Cardiac muscle cell (in vitro differentiated cells and primary cell): ENCODE measurements around the gene KIAA1586. TPM values are rescaled to one million over a fixed set of nuclear protein-coding genes. Genes with fewer than 3 reads are reported as not detected.
"Not testable (repeated sequence)": the region's sequence is repeated elsewhere in the genome, so short reads cannot be mapped to it uniquely, and the experiment has no call there.

ENCODE experiments used
- DNase-seq, 2 donors: peaks; one replicate each; pipeline versions ENCODE4 v3.0.0 to v3.0.0-alpha.2; 2010 to 2017; ENCODE audit warnings: low read depth in 1 of 2, low spot score in 1 of 2
- H3K27ac ChIP-seq: fragments of 200-600 bp; sonication (generic); 2 replicates; pipeline ENCODE4 v1.5.1; 2016
- H3K27me3 ChIP-seq: fragments of 200-600 bp; sonication (generic); 2 replicates; pipeline ENCODE4 v1.6.0; 2016; ENCODE audit warnings: control low read depth
- H3K36me3 ChIP-seq: fragments of 200-600 bp; sonication (generic); 2 replicates; pipeline ENCODE4 v1.5.1; 2016; ENCODE audit warnings: control low read depth
- H3K4me1 ChIP-seq: fragments of 200-600 bp; sonication (generic); 2 replicates; pipeline ENCODE4 v1.8.1; 2017; ENCODE audit warnings: low read depth, mild to moderate bottlenecking, mixed run types
- H3K4me3 ChIP-seq: fragments of 200-600 bp; sonication (generic); 2 replicates; pipeline ENCODE4 v1.5.1; 2016; ENCODE audit warnings: mild to moderate bottlenecking
- H3K9me3 ChIP-seq: fragments of 200-600 bp; sonication (generic); 2 replicates; pipeline ENCODE4 v1.5.1; 2017; ENCODE audit warnings: low read depth, mild to moderate bottlenecking, control low read depth
- polyA plus RNA-seq: library from polyadenylated mRNA; unstranded; fragments of >200 nt; fragmentation: Nextera tagmentation; extraction: Ambion mirVana; gene quantifications from 2 replicates; pipeline ENCODE4 v1.2.1, GENCODE V29; 2016
- total RNA-seq: library from RNA; depleted of rRNA; stranded (reverse); fragments of >200 nt; gene quantifications from 2 replicates; pipeline ENCODE4 v1.2.3, GENCODE V29; 2016
- TF ChIP-seq, protein P1 (sequence below): IDR thresholded peaks from 2 replicates; pipeline ENCODE4 v1.5.1; 2012; ENCODE audit warnings: low read depth, mild to moderate bottlenecking, low read length

KIAA1586 gene
- total and polyA plus RNA-seq, 2 experiments from 2014 or later, result 15.9 to 16.6 TPM

DNA sequence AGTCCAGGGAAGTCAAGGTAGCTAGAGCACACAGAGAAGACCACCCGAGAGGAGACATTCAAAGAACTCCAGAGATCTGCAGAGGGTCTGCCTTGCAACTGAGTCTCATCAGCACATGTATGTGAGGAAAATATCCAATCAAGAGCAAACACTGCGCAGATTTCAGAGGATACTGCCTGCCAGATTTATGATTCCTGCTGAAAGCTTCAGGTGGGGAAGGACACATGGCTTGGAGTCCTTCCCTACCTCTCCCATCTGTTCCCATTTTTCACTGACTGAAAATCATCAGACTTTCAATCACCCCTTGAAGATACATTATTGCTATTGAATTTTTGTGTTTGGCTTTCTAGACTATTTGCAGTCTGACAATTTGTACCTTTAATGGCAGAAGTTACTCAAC lies 7.6 kb upstream of the KIAA1586 start:
- Histone ChIP-seq H3K27ac (no peak overlapping the region), H3K27me3 (no peaks in the 10 kb centered on the region), H3K9me3 (no peaks in the 10 kb centered on the region), H3K4me3 (no peak overlapping the region), H3K4me1 (no peaks in the 10 kb centered on the region), H3K36me3 (no peaks in the 10 kb centered on the region)
- no peak for DNase-seq
- TF ChIP-seq, protein P1, sequence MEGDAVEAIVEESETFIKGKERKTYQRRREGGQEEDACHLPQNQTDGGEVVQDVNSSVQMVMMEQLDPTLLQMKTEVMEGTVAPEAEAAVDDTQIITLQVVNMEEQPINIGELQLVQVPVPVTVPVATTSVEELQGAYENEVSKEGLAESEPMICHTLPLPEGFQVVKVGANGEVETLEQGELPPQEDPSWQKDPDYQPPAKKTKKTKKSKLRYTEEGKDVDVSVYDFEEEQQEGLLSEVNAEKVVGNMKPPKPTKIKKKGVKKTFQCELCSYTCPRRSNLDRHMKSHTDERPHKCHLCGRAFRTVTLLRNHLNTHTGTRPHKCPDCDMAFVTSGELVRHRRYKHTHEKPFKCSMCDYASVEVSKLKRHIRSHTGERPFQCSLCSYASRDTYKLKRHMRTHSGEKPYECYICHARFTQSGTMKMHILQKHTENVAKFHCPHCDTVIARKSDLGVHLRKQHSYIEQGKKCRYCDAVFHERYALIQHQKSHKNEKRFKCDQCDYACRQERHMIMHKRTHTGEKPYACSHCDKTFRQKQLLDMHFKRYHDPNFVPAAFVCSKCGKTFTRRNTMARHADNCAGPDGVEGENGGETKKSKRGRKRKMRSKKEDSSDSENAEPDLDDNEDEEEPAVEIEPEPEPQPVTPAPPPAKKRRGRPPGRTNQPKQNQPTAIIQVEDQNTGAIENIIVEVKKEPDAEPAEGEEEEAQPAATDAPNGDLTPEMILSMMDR, result no peak

DNA sequence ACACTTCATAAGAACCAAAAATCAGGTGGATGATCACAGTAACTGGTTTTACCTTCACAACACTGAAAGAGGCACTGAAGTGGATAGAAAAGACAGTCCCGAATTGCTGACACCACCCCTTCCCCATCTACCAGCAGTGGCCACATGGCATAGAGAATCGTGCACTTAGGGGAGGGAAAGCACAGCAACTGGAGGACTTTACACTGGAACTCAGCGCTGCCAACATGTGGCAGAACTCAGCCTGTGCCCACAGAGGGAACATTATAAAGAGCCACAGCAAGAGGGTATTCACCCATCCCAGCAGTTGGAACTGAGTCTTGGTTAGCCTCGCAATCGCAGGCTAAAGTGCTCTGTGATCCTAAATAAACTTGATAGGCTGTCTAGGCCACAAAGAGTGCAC lies 6.5 kb upstream of the KIAA1586 start:
- no peak for DNase-seq
- Histone ChIP-seq H3K9me3 (no peaks in the 10 kb centered on the region), H3K36me3 (no peaks in the 10 kb centered on the region), H3K4me3 (no peak overlapping the region), H3K4me1 (no peaks in the 10 kb centered on the region), H3K27ac (no peak overlapping the region), H3K27me3 (peaks cover 1% of the 10 kb centered on the region)
- TF ChIP-seq, protein P1, result peak; percentile 5

DNA sequence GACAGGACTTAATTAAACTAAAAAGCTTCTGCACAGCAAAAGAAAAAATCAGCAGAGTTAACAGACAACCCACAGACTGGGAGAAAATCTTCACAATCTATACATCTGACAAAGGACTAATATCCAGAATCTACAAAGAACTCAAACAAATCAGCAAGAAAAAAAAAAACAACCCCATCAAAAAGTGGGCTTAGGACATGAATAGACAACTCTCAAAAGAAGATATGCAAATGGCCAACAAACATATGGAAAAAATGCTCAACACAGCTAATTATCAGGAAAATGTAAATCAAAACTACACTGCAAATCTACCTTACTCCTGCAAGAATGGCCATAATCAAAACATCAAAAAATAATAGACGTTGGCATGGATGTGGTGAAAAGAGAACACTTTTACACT lies 2.4 kb upstream of the KIAA1586 start:
- not testable (repeated sequence) for H3K36me3 ChIP-seq, H3K27me3 ChIP-seq, DNase-seq, H3K27ac ChIP-seq, H3K9me3 ChIP-seq, H3K4me3 ChIP-seq
- peaks cover 12% of the 10 kb centered on the region for H3K4me1 ChIP-seq

DNA sequence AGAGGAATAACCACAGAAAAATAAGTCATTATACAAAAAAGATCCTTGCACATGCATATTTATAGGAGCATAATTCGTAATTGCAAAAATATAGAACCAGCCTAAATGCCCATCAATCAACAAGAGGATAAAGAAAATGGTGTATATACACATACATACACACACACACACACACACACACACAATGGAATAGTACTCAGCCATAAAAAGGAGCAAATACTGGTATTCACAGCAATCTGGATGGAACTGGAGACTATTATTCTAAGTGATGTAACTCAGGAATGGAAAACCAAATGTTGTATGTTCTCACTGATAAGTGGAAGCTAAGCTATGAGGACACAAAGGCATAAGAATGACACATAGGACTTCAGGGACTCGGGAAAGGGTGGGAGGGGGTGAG lies 1.9 kb upstream of the KIAA1586 start:
- Histone ChIP-seq H3K27ac (no peak overlapping the region), H3K9me3 (no peaks in the 10 kb centered on the region), H3K36me3 (peaks cover 4% of the 10 kb centered on the region), H3K4me1 (peaks cover 12% of the 10 kb centered on the region), H3K27me3 (peaks cover 5% of the 10 kb centered on the region), H3K4me3 (no peak overlapping the region)
- TF ChIP-seq, protein P1, result no peak
- no peak for DNase-seq

DNA sequence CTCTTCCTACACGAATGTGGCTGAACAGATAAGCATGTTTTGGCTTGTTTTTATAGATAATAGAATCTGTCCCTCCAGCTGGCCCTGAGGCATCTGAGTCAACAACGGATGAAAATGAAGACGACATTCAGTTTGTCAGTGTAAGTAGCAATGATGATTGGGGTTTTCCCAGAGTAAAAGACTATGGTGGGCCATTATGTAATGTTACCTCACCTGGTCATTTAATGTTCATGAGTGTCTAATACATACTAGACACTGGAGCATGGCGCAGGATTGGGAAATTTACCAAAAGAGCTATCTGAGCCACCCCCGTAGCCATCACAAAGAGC lies 728 bp downstream of the KIAA1586 start:
- H3K27me3 ChIP-seq, DNase-seq, H3K9me3 ChIP-seq, H3K27ac ChIP-seq, H3K4me3 ChIP-seq: not testable (repeated sequence)
- Histone ChIP-seq H3K4me1 (peaks cover 12% of the 10 kb centered on the region), H3K36me3 (peaks cover 10% of the 10 kb centered on the region)

DNA sequence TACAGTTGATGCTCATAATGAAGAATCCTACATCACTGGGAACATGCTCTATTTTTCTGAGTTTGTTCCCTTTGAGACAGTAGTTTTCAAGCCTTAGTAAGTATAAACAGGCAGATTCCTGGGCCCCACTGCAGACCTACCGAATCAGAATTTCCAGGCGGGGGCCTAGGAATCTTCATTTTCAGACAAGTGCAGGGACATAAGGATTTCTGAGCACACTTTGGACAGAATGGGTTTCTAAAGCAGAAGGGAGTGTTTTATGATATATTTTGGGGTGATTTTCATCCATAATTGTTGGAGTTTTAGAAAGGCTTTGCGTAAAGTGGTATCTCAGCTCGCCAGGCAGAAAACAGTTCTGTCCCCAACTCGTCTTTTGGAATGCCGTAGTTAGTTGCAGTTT lies 1.4 kb downstream of the KIAA1586 start:
- H3K4me3 ChIP-seq, result peak overlapping the region; percentile 3
- H3K9me3 ChIP-seq, H3K27me3 ChIP-seq, H3K27ac ChIP-seq, DNase-seq: not testable (repeated sequence)
- peaks cover 12% of the 10 kb centered on the region for H3K4me1 ChIP-seq
- peaks cover 15% of the 10 kb centered on the region for H3K36me3 ChIP-seq

DNA sequence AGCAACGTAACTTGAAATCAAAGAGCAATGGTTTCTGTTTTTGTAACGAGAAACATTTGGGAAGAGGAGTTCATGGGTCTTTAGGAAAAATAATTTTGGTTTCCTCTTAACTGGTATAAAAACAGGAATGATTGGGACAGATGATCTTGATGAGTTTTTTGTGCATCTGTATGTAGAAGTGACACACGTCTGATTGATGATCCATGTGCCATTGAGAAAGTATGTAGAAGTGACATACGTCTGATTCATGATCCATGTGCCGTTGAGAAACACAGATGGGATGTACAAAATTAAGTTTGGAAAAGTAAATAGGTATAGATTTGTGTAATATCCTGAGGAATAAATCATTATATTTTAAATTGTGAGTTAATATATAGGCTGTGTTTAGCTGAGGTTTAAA lies 2.1 kb downstream of the KIAA1586 start:
- DNase-seq, result no peak
- H3K4me3 ChIP-seq, result peak overlapping the region; percentile 3
- H3K27me3 ChIP-seq, result peaks cover 5% of the 10 kb centered on the region
- H3K4me1 ChIP-seq, result peaks cover 12% of the 10 kb centered on the region
- TF ChIP-seq, protein P1, result no peak
- no peak overlapping the region for H3K27ac ChIP-seq
- peaks cover 22% of the 10 kb centered on the region for H3K36me3 ChIP-seq
- no peaks in the 10 kb centered on the region for H3K9me3 ChIP-seq
